Measurements from ENCODE around the gene SEPTIN5.

- TF ChIP-seq CTCF (IDR thresholded peaks at IDR 0.05) (no peak), POLR2A (IDR thresholded peaks at IDR 0.05) (no peak)
These were observed 48.3 kb upstream of the SEPTIN5 start for GRCh38 chr22:19665784-19666672.
